Measurements from ENCODE around the gene RNU6-9.

- no peak for TF ChIP-seq ZNF248 (tag by site-specific recombination; IDR thresholded peaks at IDR 0.05)
- TF ChIP-seq, protein P1, sequence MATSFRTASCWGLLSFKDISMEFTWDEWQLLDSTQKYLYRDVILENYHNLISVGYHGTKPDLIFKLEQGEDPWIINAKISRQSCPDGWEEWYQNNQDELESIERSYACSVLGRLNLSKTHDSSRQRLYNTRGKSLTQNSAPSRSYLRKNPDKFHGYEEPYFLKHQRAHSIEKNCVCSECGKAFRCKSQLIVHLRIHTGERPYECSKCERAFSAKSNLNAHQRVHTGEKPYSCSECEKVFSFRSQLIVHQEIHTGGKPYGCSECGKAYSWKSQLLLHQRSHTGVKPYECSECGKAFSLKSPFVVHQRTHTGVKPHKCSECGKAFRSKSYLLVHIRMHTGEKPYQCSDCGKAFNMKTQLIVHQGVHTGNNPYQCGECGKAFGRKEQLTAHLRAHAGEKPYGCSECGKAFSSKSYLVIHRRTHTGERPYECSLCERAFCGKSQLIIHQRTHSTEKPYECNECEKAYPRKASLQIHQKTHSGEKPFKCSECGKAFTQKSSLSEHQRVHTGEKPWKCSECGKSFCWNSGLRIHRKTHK (tag by site-specific recombination; IDR thresholded peaks at IDR 0.05) = no peak
- no peak for TF ChIP-seq ZNF19 (tag by site-specific recombination; IDR thresholded peaks at IDR 0.05; ENCODE audit: low read depth)
- no peak for TF ChIP-seq CTCF (tag by site-specific recombination; IDR thresholded peaks at IDR 0.05)
- no peak for TF ChIP-seq ZNF658 (tag by site-specific recombination; IDR thresholded peaks at IDR 0.05)
- no peak for TF ChIP-seq ZNF121 (tag by site-specific recombination; IDR thresholded peaks at IDR 0.05)
- TF ChIP-seq, protein P2, sequence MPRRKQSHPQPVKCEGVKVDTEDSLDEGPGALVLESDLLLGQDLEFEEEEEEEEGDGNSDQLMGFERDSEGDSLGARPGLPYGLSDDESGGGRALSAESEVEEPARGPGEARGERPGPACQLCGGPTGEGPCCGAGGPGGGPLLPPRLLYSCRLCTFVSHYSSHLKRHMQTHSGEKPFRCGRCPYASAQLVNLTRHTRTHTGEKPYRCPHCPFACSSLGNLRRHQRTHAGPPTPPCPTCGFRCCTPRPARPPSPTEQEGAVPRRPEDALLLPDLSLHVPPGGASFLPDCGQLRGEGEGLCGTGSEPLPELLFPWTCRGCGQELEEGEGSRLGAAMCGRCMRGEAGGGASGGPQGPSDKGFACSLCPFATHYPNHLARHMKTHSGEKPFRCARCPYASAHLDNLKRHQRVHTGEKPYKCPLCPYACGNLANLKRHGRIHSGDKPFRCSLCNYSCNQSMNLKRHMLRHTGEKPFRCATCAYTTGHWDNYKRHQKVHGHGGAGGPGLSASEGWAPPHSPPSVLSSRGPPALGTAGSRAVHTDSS (tag by site-specific recombination; IDR thresholded peaks at IDR 0.05) = no peak
- TF ChIP-seq, protein P3, sequence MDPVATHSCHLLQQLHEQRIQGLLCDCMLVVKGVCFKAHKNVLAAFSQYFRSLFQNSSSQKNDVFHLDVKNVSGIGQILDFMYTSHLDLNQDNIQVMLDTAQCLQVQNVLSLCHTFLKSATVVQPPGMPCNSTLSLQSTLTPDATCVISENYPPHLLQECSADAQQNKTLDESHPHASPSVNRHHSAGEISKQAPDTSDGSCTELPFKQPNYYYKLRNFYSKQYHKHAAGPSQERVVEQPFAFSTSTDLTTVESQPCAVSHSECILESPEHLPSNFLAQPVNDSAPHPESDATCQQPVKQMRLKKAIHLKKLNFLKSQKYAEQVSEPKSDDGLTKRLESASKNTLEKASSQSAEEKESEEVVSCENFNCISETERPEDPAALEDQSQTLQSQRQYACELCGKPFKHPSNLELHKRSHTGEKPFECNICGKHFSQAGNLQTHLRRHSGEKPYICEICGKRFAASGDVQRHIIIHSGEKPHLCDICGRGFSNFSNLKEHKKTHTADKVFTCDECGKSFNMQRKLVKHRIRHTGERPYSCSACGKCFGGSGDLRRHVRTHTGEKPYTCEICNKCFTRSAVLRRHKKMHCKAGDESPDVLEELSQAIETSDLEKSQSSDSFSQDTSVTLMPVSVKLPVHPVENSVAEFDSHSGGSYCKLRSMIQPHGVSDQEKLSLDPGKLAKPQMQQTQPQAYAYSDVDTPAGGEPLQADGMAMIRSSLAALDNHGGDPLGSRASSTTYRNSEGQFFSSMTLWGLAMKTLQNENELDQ (tag by site-specific recombination; IDR thresholded peaks at IDR 0.05; ENCODE audit: low read depth) = no peak
- TF ChIP-seq, protein P4, sequence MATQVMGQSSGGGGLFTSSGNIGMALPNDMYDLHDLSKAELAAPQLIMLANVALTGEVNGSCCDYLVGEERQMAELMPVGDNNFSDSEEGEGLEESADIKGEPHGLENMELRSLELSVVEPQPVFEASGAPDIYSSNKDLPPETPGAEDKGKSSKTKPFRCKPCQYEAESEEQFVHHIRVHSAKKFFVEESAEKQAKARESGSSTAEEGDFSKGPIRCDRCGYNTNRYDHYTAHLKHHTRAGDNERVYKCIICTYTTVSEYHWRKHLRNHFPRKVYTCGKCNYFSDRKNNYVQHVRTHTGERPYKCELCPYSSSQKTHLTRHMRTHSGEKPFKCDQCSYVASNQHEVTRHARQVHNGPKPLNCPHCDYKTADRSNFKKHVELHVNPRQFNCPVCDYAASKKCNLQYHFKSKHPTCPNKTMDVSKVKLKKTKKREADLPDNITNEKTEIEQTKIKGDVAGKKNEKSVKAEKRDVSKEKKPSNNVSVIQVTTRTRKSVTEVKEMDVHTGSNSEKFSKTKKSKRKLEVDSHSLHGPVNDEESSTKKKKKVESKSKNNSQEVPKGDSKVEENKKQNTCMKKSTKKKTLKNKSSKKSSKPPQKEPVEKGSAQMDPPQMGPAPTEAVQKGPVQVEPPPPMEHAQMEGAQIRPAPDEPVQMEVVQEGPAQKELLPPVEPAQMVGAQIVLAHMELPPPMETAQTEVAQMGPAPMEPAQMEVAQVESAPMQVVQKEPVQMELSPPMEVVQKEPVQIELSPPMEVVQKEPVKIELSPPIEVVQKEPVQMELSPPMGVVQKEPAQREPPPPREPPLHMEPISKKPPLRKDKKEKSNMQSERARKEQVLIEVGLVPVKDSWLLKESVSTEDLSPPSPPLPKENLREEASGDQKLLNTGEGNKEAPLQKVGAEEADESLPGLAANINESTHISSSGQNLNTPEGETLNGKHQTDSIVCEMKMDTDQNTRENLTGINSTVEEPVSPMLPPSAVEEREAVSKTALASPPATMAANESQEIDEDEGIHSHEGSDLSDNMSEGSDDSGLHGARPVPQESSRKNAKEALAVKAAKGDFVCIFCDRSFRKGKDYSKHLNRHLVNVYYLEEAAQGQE (tag by site-specific recombination; IDR thresholded peaks at IDR 0.05) = no peak
- no peak for TF ChIP-seq ZNF112 (tag by site-specific recombination; IDR thresholded peaks at IDR 0.05)
- TF ChIP-seq ZNF138 (tag by site-specific recombination; IDR thresholded peaks at IDR 0.05; ENCODE audit: borderline replicate concordance) = no peak
- no peak for TF ChIP-seq ZNF350 (tag by site-specific recombination; IDR thresholded peaks at IDR 0.05)
Observed at GRCh38 chr19:898663-899062, 5.4 kb downstream of the RNU6-9 start.
